Kidney (tissue), 14 donors: ENCODE results near the gene BEX4. TPM values are rescaled to one million over a fixed set of nuclear protein-coding genes. Genes with fewer than 3 reads are reported as not detected.

Experiments used
- DNase-seq, 5 donors: peaks; one replicate each; pipeline ENCODE4 v3.0.0-alpha.2; 2013 to 2020
- FAIRE-seq: peaks from 2 replicates; lab custom pipeline; 2012; peaks lifted over from hg19 to GRCh38; lab: Jason Lieb, UNC
- H3K27ac ChIP-seq, 2 donors: one replicate each; pipeline ENCODE4 v1.7.0; 2013; ENCODE audit warnings: low read depth in 2 of 2, low read length in 2 of 2, inconsistent platforms in 1 of 2
- H3K27me3 ChIP-seq: one replicate; pipeline ENCODE4 v1.7.1; 2013; ENCODE audit warnings: low read length, inconsistent platforms; ENCODE audit not compliant: control insufficient read depth, insufficient read depth
- H3K36me3 ChIP-seq, 3 donors: one replicate each; pipeline versions ENCODE4 v1.7.0 to v1.7.1; 2013; ENCODE audit warnings: low read length in 3 of 3, control low read depth in 1 of 3, inconsistent platforms in 1 of 3; ENCODE audit not compliant: insufficient read depth in 3 of 3, control insufficient read depth in 2 of 3
- H3K4me1 ChIP-seq, 3 donors: one replicate each; pipeline versions ENCODE4 v1.7.0 to v1.7.1; 2013; ENCODE audit warnings: low read length in 3 of 3, inconsistent platforms in 1 of 3, low read depth in 1 of 3; ENCODE audit not compliant: control insufficient read depth in 2 of 3, insufficient read depth in 2 of 3
- H3K4me3 ChIP-seq, 3 donors: one replicate each; pipeline versions ENCODE4 v1.7.0 to v1.8.1; 2013; ENCODE audit warnings: low read length in 3 of 3, control low read depth in 1 of 3, inconsistent platforms in 1 of 3
- H3K9ac ChIP-seq, 3 donors: one replicate each; pipeline versions ENCODE4 v1.7.0 to v1.7.1; 2013; ENCODE audit warnings: low read length in 3 of 3, control low read depth in 1 of 3, inconsistent platforms in 1 of 3
- H3K9me3 ChIP-seq, 3 donors: one replicate each; pipeline versions ENCODE4 v1.7.0 to v1.7.1; 2013; ENCODE audit warnings: low read length in 3 of 3, control low read depth in 1 of 3, inconsistent platforms in 1 of 3; ENCODE audit not compliant: control insufficient read depth in 2 of 3, insufficient read depth in 1 of 3
- intact Hi-C: fragments of 100-400 bp; cut with DNase I; formaldehyde crosslinking; loops from one replicate; pipeline ENCODE4 v1.11.1; 2022
- polyA plus RNA-seq: library from polyadenylated mRNA; stranded (reverse); fragments of 350-450 nt; fragmentation: Illumina TruSeq; extraction: RNeasy Lipid Tissue Mini Kit (QIAGEN cat#74804); gene quantifications from one replicate; pipeline ENCODE4 v1.2.3, GENCODE V29; 2014; ENCODE audit warnings: low read depth, low replicate concordance; ENCODE audit not compliant: insufficient read depth
- total RNA-seq: library from RNA; stranded (reverse); fragmentation: NEBNext Ultra II Directional; extraction: Animal tissue kit (Norgen Biotek cat#: 25700); gene quantifications from one replicate; pipeline ENCODE4 v1.2.1, GENCODE V29; 2021
- TF ChIP-seq, protein P1 (sequence below): IDR thresholded peaks from 3 replicates; pipeline ENCODE4 v1.5.1; 2012; ENCODE audit warnings: mild to moderate bottlenecking, moderate library complexity, borderline replicate concordance; ENCODE audit not compliant: insufficient read depth; ENCODE audit errors: extremely low read depth
- donor health status: control.
- donor health status: control.
- donor health status: control.
- donor health status: control.
- donor health status: control.
- donor health status: DM: yes; HTN: yes; CAD: no.
- donor health status: Normal renal cell carcinoma (clear cell type).

BEX4 gene
- total and polyA plus RNA-seq, 2 donors from 2014 or later, result 52.6 to 135 TPM

GRCh38 chrX:103210056-103210455 lies 4.9 kb upstream of the BEX4 start:
- Histone ChIP-seq H3K4me1 (no peaks in the 10 kb centered on the region), H3K9ac (no peak overlapping the region), H3K9me3 (no peaks in the 10 kb centered on the region), H3K4me3 (no peak overlapping the region), H3K27ac (no peak overlapping the region), H3K36me3 (no peaks in the 10 kb centered on the region), H3K27me3 (no peaks in the 10 kb centered on the region)
- FAIRE-seq (no peak), DNase-seq (no peak)
- intact Hi-C loops, result no loop called here
- TF ChIP-seq, protein P1, sequence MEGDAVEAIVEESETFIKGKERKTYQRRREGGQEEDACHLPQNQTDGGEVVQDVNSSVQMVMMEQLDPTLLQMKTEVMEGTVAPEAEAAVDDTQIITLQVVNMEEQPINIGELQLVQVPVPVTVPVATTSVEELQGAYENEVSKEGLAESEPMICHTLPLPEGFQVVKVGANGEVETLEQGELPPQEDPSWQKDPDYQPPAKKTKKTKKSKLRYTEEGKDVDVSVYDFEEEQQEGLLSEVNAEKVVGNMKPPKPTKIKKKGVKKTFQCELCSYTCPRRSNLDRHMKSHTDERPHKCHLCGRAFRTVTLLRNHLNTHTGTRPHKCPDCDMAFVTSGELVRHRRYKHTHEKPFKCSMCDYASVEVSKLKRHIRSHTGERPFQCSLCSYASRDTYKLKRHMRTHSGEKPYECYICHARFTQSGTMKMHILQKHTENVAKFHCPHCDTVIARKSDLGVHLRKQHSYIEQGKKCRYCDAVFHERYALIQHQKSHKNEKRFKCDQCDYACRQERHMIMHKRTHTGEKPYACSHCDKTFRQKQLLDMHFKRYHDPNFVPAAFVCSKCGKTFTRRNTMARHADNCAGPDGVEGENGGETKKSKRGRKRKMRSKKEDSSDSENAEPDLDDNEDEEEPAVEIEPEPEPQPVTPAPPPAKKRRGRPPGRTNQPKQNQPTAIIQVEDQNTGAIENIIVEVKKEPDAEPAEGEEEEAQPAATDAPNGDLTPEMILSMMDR, result no peak

DNA sequence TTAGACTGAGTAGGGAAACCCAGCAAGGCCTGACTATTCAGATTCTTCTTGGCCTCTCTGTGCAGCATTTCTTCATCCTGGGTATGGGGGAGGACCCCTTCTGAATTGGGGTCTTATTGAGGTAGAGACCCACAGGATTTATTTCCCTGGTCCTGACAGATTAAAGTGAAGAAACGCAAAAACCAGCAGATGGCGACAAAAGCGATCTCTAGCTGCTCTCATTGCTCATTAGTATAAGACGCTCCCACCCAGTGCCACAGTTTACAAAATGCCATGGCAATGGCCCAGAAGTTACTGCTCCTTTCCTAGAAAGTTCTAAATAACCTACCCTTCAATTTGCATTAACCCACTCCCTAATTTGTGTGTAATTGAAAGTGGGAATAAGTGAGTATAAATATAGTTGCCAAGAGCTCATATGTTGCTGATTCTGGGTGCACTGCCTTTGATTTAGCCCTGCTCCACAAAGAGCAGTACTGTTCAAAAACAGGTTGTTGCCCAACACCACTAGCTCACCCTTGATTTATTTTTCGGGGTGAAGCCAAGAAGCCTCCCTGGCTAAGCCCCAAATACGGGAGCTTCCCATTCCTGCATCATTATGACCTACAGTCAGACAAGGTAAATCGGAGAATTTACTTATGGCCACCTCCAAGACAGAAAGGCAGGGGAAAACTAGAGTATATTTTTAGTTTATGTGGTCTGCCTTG lies 3.7 kb upstream of the BEX4 start:
- TF ChIP-seq, protein P1, result peak; percentile 39
- peaks cover 0 to under 1% (median 0%) of the 10 kb centered on the region in 3 donors for H3K36me3 ChIP-seq
- FAIRE-seq (no peak), DNase-seq (peak in 4 of 5 donors; percentile 45 to 83 (median 64))
- no peaks in the 10 kb centered on the region for H3K27me3 ChIP-seq
- H3K4me1 ChIP-seq, result no peaks in the 10 kb centered on the region
- intact Hi-C loops, result no loop called here
- H3K27ac ChIP-seq, result no peak overlapping the region
- no peak overlapping the region for H3K4me3 ChIP-seq
- H3K9ac ChIP-seq, result no peak overlapping the region
- H3K9me3 ChIP-seq, result no peaks in the 10 kb centered on the region

DNA sequence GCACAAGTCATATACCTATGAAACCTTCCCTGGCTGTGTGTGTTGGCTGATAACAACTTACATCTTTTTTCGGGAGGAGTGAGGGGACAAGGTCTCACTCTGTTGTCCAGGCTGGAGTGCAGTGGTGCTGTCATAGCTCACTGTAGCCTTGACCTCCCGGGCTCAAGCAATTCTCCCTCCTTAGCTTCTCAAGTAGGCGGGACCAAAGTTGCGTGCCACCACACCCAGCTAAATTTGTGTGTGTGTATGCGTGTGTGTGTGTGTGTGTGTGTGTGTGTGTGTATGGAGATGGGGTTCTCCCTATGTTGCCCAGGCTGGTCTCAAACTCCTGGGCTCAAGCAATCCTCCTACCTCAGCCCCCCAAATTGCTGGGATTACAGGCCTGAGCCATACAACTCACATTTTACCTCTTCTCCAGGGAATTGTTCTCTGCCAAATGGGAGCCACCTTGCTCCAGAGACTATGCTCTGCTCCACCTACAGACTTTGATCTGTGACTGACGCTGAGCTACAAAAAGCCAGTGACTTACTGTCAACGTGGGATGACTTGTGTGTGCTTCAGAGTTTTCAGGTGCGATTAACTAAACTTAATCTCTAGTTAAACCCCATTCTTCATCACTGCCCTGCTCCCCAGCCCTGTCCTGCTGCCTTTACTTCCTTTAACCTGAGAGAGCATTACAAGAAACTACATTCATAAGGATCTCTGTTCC lies 2.0 kb upstream of the BEX4 start:
- FAIRE-seq, result no peak
- peaks cover 0 to 4% (median 0%) of the 10 kb centered on the region in 3 donors for H3K36me3 ChIP-seq
- no peaks in the 10 kb centered on the region for H3K9me3 ChIP-seq
- no peak for DNase-seq
- H3K9ac ChIP-seq, result no peak overlapping the region
- no peaks in the 10 kb centered on the region for H3K27me3 ChIP-seq
- no peaks in the 10 kb centered on the region for H3K4me1 ChIP-seq
- intact Hi-C loops, result no loop called here
- no peak overlapping the region for H3K4me3 ChIP-seq
- H3K27ac ChIP-seq, result no peak overlapping the region
- TF ChIP-seq, protein P1, result no peak
